G401.6 (cell line): ENCODE results near the gene EXT2.

ENCODE experiments used
- FAIRE-seq: peaks from 2 replicates; lab custom pipeline; 2012; peaks lifted over from hg19 to GRCh38; lab: Jason Lieb, UNC

EXT2 gene

GRCh38 chr11:44088377-44088776 is 7.1 kb upstream of the EXT2 start:
- no peak for FAIRE-seq

DNA sequence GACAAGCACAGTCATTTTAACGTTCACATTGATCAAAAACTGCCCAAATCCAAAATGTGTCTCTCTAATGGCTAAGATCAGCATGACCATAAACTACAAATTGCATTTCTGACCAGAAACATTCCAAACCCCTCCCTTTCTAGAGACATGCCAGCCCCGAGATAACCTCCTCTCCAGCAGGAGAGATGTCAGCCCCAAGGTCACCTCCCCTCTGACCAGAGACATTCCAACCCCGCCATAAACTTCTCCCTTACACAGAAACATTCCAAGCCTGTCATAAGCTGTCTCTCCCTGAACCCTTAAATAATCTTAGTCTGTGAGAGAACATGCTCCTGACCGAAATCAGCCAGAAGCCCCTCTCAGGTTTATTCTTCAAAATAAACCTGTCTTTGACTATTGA is 6.6 kb upstream of the EXT2 start:
- FAIRE-seq, result no peak

- FAIRE-seq, result no peak
Measured at GRCh38 chr11:44090539-44090938, 4.9 kb upstream of the EXT2 start.

DNA sequence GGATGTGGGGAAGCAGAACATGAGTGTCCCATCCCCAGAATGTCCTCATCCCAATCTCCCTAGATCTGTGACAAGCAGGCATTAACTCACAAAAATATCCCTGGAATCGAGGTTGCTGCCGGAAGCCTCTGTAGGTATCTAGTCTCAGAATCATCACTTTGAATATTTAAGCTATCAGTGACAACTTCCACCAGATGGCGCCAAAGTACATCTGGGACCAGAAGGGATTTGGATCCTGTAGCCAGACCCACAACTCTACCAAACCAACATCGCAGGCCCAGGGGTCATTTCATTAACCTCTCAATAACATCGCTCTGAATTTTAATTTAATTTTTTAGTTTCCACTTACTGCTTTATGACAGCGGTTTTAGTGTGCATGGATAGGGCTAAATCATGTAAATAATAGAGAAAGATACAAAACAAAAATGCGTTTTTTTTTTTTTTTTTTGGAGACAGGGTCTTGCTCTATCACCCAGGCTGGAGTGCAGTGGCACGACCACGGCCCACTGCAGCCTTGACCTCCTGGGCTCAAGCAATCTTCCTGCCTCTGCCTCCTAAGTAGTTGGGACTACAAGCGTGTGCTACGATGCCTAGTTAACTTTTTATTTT is 1.1 kb upstream of the EXT2 start:
- peak; percentile 90 for FAIRE-seq

GRCh38 chr11:44096360-44097185 is 1.1 kb downstream of the EXT2 start:
- no peak for FAIRE-seq

DNA sequence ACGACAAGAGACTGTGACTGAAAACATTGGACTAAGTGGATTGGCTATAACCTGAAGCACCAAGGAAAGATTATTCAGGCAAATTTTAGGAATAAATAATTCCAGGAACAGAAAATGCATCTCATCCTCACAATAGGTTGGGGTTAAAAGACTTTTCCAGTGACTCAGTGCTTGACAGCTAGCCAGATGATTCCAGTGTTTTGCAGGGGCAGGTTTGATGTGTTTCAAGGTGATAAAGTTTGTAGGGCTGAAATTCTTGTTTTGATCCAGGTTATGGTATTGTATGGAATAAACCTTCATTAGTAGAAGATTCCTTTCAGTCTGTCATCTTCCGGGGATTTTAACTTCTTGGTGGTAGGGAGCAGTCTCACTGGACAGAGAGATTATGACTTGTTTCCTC is 2.3 kb downstream of the EXT2 start:
- no peak for FAIRE-seq

- no peak for FAIRE-seq
Measured at GRCh38 chr11:44101098-44101497, 5.6 kb downstream of the EXT2 start.

- peak; percentile 8 for FAIRE-seq
Measured at GRCh38 chr11:44104481-44105294, 9.2 kb downstream of the EXT2 start.

DNA sequence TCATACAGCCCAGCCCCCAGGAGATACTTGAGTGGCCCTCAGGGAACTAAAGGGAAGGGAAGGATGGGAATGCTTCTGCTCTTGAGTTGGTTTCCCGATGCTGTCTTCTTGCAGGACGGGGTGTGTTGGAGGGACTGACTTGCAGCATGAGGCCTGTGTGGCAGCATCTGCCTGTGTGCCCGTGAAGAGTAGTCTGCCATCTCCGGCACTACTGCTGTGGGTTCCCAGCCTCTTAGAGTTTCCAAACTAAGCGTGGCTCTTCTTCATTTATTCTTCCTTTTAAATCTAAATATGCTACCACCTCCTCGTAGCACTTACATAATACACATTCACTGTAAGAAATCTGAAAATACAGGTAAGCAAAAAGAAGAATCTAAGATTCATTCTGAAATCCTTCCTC is 12.8 kb downstream of the EXT2 start:
- no peak for FAIRE-seq

DNA sequence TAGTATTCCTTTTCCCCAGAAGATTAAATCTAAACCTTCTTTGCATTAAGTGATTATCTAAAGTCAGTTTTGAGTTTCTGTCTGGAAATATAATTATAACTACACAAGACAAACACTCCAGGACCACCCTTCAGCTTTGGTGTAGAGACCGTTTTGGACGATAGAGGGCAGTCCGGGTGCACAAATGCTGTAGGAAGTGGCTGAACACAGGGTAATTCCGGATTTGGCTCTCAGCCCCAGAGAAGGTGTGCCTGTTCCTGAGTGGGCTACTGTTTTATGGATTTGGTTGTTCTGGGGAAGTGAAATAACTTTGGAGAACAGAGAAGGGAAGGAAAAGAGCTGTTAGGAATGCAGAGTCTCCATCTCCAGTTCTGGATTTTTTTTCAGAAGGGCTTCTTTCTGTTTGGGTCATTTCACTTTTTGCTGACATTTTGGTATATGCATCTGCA is 14.8 kb downstream of the EXT2 start:
- FAIRE-seq, result peak; percentile 95

GRCh38 chr11:44112091-44112821 is 16.8 kb downstream of the EXT2 start:
- no peak for FAIRE-seq

DNA sequence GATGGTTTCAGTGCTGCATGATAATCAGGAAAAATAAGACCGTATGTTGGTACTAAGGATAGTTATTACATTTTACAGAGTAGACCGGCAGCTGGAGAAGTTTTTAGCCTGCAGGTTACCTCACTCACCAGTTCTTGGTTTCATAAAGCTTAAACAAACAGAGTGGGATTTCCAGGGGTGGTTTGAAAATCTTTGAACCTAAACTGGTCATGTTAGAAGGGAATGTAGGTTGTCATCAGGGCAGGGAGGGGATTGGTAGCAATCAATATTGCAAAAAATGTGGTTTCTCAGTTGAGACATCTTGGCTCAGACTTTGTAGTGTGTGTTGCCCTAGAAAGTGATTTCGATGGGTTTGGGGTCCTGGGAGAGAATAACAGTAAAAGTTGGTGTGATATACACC is 17.5 kb downstream of the EXT2 start:
- FAIRE-seq, result no peak

DNA sequence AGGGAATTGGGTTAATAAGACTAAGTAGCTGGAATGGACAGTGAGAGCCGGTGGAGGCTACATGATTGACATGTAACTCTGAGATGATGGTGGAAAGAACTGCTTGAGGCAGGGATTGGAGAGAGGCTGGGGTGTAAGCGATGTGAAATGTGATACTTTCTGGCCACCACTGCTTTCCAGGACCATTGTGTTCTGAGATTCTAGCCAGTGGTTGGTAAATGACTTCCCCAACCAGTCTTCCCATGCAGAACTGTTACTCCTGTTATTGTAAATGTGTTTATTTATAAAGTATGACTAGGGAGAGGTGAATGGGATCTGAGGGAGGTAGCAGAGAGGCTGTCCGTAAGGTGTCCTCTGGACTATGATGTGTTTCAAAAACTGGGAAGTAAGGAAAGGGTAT is 18.1 kb downstream of the EXT2 start:
- FAIRE-seq, result no peak

DNA sequence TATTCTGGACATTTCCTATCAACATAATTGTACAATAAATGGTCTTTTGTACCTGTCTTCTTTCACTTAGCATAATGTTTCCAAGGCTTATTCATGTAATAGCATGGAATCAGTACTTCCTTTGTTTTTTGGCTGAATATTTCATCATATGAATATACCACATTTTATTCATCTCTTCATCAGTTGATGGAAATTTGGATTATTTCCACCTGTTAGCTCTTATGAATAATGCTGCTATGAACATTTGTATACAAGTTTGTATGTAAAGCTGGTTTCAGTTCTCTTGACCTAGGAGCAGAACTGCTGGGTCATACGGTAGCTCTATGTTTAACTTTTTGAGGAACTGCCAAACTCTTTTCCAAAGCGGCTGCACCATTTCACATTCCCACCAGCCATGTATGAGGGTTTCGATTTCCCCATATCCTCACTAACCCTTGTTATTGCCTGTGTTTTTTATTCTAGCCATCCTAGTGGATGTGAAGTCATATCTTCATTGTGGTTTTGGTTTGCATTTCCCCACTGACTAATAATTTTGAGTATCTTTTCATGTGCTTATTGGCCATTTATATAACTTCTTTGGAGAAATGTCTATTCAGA is 20.9 kb downstream of the EXT2 start:
- no peak for FAIRE-seq

GRCh38 chr11:44120169-44120568 is 24.7 kb downstream of the EXT2 start:
- FAIRE-seq, result no peak

DNA sequence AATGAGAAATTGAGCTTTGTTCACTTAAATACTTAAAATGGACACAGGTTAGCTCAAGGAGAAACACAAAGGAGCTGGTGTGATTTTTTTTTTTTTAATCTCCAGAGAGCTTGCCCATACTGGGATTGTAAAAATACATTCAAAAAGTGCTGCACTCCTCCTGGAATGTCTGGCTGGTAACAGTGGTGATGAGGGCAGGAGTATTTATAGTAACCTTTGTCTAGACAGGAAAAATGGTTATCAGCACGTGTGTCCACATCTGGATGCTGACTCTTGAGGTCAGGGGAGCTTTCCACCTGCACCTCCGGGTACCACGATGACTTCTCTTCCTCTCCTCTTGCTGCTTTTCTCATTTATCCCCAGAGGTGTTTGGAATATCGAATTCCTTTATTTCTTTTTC is 30.1 kb downstream of the EXT2 start:
- FAIRE-seq, result no peak

DNA sequence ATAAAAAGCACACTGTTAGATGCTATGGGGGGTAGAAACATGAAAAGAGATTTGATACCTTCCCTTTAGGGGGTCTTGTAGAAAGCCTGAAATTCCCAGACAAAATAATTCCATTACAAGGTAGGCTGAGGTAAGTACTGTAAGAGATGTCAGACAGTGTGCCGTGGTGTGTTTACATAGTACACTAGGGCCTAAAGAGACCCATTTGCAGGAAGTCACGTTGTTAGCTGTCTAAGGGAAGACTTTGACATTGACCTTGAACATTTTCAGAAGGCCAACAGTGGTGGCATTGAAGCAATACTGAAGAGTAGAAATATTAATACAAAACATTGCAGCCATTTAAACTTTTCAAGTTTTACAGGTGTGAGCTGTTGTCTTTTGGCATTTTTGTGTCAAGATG is 30.8 kb downstream of the EXT2 start:
- FAIRE-seq, result no peak

GRCh38 chr11:44127130-44127529 is 31.7 kb downstream of the EXT2 start:
- FAIRE-seq, result no peak

DNA sequence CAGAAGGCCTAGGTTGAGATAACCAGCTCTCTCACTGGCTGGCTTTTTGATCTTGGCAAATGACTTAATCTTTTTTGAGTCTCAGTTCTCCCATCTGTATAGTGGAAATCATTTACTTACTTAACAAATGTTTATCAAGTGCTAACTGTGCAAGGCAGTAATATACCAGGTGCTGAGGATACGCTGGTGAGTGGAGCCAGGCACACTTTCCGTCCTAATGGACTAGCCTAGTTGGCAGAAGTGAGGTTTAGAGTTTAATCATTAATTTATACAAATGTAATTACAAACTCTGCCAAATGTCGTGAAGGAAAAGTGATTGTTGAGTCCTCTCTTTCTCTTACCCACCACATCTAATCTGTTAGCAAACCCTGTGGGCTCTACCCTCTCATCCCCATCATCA is 33.3 kb downstream of the EXT2 start:
- no peak for FAIRE-seq

DNA sequence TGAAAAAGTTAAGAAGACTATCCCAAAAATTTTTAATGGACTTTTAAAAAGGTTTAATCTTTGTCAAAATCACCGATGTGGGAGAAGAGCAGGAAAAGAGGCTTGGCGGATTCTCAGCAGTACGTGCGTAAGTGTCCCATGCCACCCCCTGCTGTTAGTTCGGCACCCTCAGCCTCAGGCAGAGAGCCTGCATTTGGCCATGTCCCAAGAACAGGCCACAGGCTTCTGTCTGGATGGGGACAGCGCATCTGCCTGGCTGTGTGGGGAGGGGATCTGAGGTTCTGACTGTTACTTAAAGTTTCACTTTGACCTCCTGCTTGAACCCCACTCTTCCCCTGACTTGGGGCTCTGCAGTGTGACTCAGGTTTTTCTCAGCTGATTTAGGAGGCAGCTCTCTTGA is 35.3 kb downstream of the EXT2 start:
- FAIRE-seq, result no peak

DNA sequence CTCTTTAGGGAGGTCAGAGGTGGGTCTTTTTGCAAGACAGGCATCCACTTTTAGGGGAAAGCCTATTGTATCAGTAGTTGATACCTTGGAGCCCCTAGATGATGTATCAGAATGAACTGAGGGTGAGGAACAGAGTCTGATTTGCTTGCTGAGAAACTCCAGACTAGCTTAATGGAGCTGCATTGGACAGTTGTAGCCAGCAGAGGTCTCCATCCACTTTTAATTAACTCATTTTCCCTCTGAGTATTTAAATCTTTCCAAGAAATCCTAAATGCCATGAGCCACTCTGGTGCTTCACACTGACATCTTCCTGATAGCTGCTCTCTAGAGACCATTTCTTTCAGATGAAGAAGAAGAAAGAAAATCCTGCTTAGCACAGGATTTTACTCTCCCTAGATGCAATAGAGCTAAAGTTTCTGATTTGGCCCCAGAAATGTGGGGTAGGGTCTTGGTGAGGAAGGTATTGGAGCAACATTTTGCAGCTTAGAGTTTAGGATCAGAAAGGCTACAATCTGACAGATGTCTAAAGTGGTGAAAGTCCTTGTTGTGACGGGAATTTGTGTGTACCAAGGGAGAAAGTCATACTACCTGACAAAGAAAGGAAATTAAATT is 38.0 kb downstream of the EXT2 start:
- FAIRE-seq, result peak; percentile 85

- no peak for FAIRE-seq
Measured at GRCh38 chr11:44134625-44135024, 39.1 kb downstream of the EXT2 start.
